ENCODE measurements around the gene XRRA1.
A peak's percentile ranks its signal among the peaks of the same experiment; 100 is the strongest.

Gene XRRA1

GRCh38 chr11:74936087-74936486 is 12.8 kb downstream of the XRRA1 start:
- no peak overlapping the region for H3K4me3 ChIP-seq (ENCODE audit: low read depth, low read length)
- no peak for DNase-seq (ENCODE audit: low read depth)
- TF ChIP-seq CTCF (IDR thresholded peaks at IDR 0.05; ENCODE audit: low read depth, low read length) (no peak), MYC (IDR thresholded peaks at IDR 0.05; ENCODE audit: low read depth, low read length) (no peak), MAX (IDR thresholded peaks at IDR 0.05; ENCODE audit: low read depth, low read length) (no peak), POLR2A (IDR thresholded peaks at IDR 0.05; ENCODE audit: extremely low read depth, insufficient read length) (no peak)

- TF ChIP-seq POLR2A (IDR thresholded peaks at IDR 0.05; ENCODE audit: extremely low read depth, insufficient read length) (no peak), CTCF (IDR thresholded peaks at IDR 0.05; ENCODE audit: low read depth, low read length) (no peak)
- DNase-seq (ENCODE audit: low read depth) = no peak
- no peak overlapping the region for H3K4me3 ChIP-seq (ENCODE audit: low read depth, low read length)
These were observed 13.6 kb downstream of the XRRA1 start for GRCh38 chr11:74935285-74935684.

- no peak for TF ChIP-seq MAX (IDR thresholded peaks at IDR 0.05; ENCODE audit: low read depth, low read length)
- no peak for TF ChIP-seq POLR2A (IDR thresholded peaks at IDR 0.05; ENCODE audit: extremely low read depth, insufficient read length)
- no peak for TF ChIP-seq MYC (IDR thresholded peaks at IDR 0.05; ENCODE audit: low read depth, low read length)
- TF ChIP-seq CTCF (IDR thresholded peaks at IDR 0.05; ENCODE audit: low read depth, low read length) = no peak
- no peak for DNase-seq (ENCODE audit: low read depth)
- H3K4me3 ChIP-seq (ENCODE audit: low read depth, low read length) = no peak overlapping the region
These were observed 15.1 kb downstream of the XRRA1 start for GRCh38 chr11:74933765-74934164.

- TF ChIP-seq MAX (IDR thresholded peaks at IDR 0.05; ENCODE audit: low read depth, low read length) (no peak), POLR2A (IDR thresholded peaks at IDR 0.05; ENCODE audit: extremely low read depth, insufficient read length) (no peak), CTCF (IDR thresholded peaks at IDR 0.05; ENCODE audit: low read depth, low read length) (no peak), MYC (IDR thresholded peaks at IDR 0.05; ENCODE audit: low read depth, low read length) (no peak)
- no peak for DNase-seq (ENCODE audit: low read depth)
These were observed 16.1 kb downstream of the XRRA1 start for GRCh38 chr11:74932797-74933196.

GRCh38 chr11:74932169-74932568 is 16.7 kb downstream of the XRRA1 start:
- TF ChIP-seq POLR2A (IDR thresholded peaks at IDR 0.05; ENCODE audit: extremely low read depth, insufficient read length) = no peak
- no peak for TF ChIP-seq MYC (IDR thresholded peaks at IDR 0.05; ENCODE audit: low read depth, low read length)
- no peak for TF ChIP-seq CTCF (IDR thresholded peaks at IDR 0.05; ENCODE audit: low read depth, low read length)
- no peak for TF ChIP-seq MAX (IDR thresholded peaks at IDR 0.05; ENCODE audit: low read depth, low read length)
- DNase-seq (ENCODE audit: low read depth) = peak; percentile 12
- H3K4me3 ChIP-seq (ENCODE audit: low read depth, low read length) = no peak overlapping the region

More at GRCh38 chr11:74932797-74933196, 16.1 kb downstream of the XRRA1 start:
- no peak overlapping the region for H3K4me3 ChIP-seq (ENCODE audit: low read depth, low read length)
